ENCODE data around the gene NYAP1. TPM values are rescaled to one million over a fixed set of nuclear protein-coding genes. Genes with fewer than 3 reads are reported as not detected.

The NYAP1 gene
- total and polyA plus RNA-seq, 2 of the 8 experiments (the other 6 are each of a cell fraction or from before 2014, with no cell fraction given): 1.9 to 4.6 TPM

GRCh38 chr7:100538654-100539435 is 55.1 kb downstream of the NYAP1 start, which contains the start of gene AGFG2 (continued):
- no peak for TF ChIP-seq YY1 (IDR thresholded peaks at IDR 0.05; ENCODE audit: low read depth, low read length)
- no peak for TF ChIP-seq GABPA (IDR thresholded peaks at IDR 0.05; ENCODE audit: borderline replicate concordance, insufficient read depth, low read length)
- no peak for TF ChIP-seq POU5F1 (IDR thresholded peaks at IDR 0.05; ENCODE audit: low read depth, low read length)
- 0 out of 2 replicates have a peak, but pooled peaks have one; percentile 59 for TF ChIP-seq POLR2AphosphoS5 (IDR thresholded peaks at IDR 0.05; ENCODE audit: low read depth, low read length)
- 0 out of 2 replicates have a peak, but pooled peaks have one; percentile 15 for TF ChIP-seq FOSL1 (IDR thresholded peaks at IDR 0.05; ENCODE audit: insufficient read depth, low read depth, low read length)
- TF ChIP-seq TAF1 (IDR thresholded peaks at IDR 0.05; ENCODE audit: low read depth, low read length): peak; percentile 82
- no peak for TF ChIP-seq NANOG (IDR thresholded peaks at IDR 0.05; ENCODE audit: insufficient read depth, low read depth, low read length, poor library complexity, severe bottlenecking)
- peak; percentile 73 for TF ChIP-seq TBP (IDR thresholded peaks at IDR 0.05; ENCODE audit: low read depth, low read length)
- TF ChIP-seq JUND (IDR thresholded peaks at IDR 0.05; ENCODE audit: low read length): 0 out of 2 replicates have a peak, but pooled peaks have one; percentile 2
- peak; percentile 75 for TF ChIP-seq TAF7 (optimal IDR thresholded peaks at IDR 0.05; ENCODE audit: borderline replicate concordance, low read depth, low read length)
- TF ChIP-seq TEAD4 (IDR thresholded peaks at IDR 0.05; ENCODE audit: low read depth, low read length): no peak
- TF ChIP-seq SIN3A (conservative IDR thresholded peaks at IDR 0.05 in 1 of 2, IDR thresholded peaks at IDR 0.05 in 1 of 2; ENCODE audit: low read depth in 1 of 2, low read length in 2 of 2): peak; percentile 96 to 97; a peak in 3 of 4 replicates
- no peak for TF ChIP-seq CBX8 (IDR thresholded peaks at IDR 0.05; ENCODE audit: borderline replicate concordance, low read depth, low read length)
- peak in 1 of 2 experiments; percentile 33; a peak in 1 of 3 replicates for TF ChIP-seq POLR2A (IDR thresholded peaks at IDR 0.05; ENCODE audit: control extremely low read depth in 1 of 2, low read depth in 2 of 2, low read length in 2 of 2)
- peak; percentile 17 for TF ChIP-seq ASH2L (IDR thresholded peaks at IDR 0.05; ENCODE audit: low read length)
- TF ChIP-seq CREB1 (IDR thresholded peaks at IDR 0.05): peak; percentile 90
- peak; percentile 83 for TF ChIP-seq E2F6 (IDR thresholded peaks at IDR 0.05)
- no peak for TF ChIP-seq BCL11A (IDR thresholded peaks at IDR 0.05; ENCODE audit: low read depth in 2 of 2, low read length in 2 of 2)
- peak in 1 of 2 experiments; percentile 8; a peak in 1 of 4 replicates for TF ChIP-seq RAD21 (IDR thresholded peaks at IDR 0.05 in 1 of 2, conservative IDR thresholded peaks at IDR 0.05 in 1 of 2; ENCODE audit: low read depth in 2 of 2, low read length in 2 of 2)

Measured in H1 (cell line).